ENCODE measurements around the gene PDZRN4. TPM values are rescaled to one million over a fixed set of nuclear protein-coding genes. Genes with fewer than 3 reads are reported as not detected.
"Not testable (repeated sequence)": the region's sequence is repeated elsewhere in the genome, so short reads cannot be mapped to it uniquely, and the experiment has no call there.

PDZRN4 gene
- total and polyA plus RNA-seq, 5 donors: 0.28 to 0.74 (median 0.48) TPM

DNA sequence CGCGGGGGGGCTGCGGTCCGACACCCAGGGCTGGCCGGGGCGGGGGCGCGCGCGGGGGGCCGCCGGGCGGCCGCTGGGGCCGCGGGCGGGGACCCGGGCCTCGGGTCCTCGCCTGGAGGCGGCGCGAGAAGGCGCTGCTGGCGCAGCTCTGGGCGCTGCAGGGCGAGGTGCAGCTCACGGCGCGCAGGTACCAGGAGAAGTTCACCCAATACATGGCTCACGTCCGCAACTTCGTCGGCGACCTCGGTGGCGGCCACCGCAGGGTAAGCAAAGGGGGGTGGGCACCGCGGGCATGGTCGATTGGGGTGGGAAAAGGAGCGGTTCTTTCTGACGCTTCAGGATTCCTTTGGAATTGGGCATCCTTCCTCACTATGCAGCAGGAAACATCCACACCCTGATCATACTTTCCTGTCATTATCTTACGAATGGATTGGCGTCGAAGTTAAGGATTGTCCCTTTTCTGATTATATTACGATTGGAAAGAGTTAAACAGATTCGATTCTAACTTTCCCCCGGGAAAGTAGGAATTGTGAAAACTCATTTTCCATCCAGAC is 798 bp downstream of the PDZRN4 start:
- H3K4me3 ChIP-seq (ENCODE audit: low read length): peak overlapping the region; percentile 38
- 2% methylated on average over 49 of the region's 49 CpGs for WGBS
- H3K4me1 ChIP-seq (ENCODE audit: control insufficient read depth, insufficient read depth, low read length): no peaks in the 10 kb centered on the region
- peak in 2 of 3 donors; percentile 7 to 28 for DNase-seq
- ATAC-seq: no peak
- no peak overlapping the region for H3K27ac ChIP-seq (ENCODE audit: low read length)
- H3K9me3 ChIP-seq (ENCODE audit: control insufficient read depth, low read length): no peaks in the 10 kb centered on the region
- intact Hi-C loops (cut with DNase I): no loop called here
- no peaks in the 10 kb centered on the region for H3K27me3 ChIP-seq (ENCODE audit: control insufficient read depth, insufficient read depth)

DNA sequence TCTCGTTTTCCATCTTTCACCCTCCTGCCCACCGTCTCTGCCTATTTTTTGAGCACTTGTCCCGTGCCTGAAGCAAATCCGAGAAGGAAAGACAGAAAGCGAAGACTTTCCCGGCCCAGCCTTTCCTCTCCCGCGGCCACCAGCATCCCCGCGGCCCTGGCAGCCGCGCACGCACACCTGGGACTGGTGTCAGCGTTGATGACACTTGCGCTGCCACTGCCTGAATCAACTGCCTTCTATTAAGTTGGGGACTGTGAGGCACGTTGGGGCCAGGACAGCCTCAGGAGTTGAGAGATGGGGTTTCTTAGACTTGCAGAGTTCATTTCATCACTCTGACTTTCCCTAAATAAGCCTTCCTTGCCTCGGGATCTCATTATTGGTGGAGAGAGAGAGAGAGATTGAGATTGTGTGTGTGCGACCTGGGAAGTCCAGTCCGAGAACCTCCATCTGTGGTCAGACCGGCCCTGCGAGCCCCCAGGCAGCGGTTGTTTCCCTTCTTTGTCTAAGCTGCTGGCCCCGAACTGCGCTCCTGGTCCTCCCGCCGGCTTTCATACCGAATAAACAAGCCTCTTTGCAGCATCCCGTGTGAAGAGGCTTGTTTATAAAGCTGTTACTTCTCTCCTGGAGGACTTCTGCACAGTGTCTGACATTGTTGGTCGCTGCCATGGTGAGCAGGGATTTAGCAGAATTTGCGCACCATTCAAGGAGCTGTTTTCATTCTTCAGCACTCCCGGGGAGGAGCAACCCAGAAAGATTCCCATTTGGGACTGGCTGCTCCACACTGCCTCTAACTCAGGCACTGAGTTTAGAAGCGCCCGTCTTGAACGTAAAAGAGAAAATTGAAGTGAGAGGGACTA is 1.5 kb downstream of the PDZRN4 start:
- Histone ChIP-seq H3K27ac (ENCODE audit: low read length) (no peak overlapping the region), H3K4me3 (ENCODE audit: low read length) (peak overlapping the region; percentile 38), H3K9me3 (ENCODE audit: control insufficient read depth, low read length) (no peaks in the 10 kb centered on the region), H3K27me3 (ENCODE audit: control insufficient read depth, insufficient read depth) (no peaks in the 10 kb centered on the region), H3K4me1 (ENCODE audit: control insufficient read depth, insufficient read depth, low read length) (no peaks in the 10 kb centered on the region)
- ATAC-seq (peak; percentile 65 to 73), DNase-seq (peak; percentile 10 to 46 (median 28))
- WGBS: 2% methylated on average over 34 of the region's 34 CpGs
- intact Hi-C loops (cut with DNase I): no loop called here

DNA sequence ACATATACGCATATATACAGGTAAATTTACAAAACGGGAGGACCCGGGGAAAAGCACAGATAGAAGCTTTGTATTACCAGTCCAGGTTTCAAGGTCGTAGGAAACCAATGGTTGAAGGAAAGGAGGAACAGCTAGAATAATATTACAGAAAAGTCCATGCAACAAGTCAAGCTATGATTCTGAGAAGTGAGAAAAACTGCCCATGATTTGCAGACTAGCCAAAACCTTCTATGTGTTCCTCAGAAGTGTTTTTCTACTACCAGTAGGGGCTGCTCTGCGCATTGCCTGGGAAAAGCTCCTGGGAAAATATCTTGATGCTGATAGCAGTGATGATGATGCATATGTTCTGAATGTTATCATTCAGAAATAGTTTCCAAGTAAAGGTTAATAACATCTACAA is 2.2 kb downstream of the PDZRN4 start:
- Histone ChIP-seq H3K9me3 (ENCODE audit: control insufficient read depth, low read length) (no peaks in the 10 kb centered on the region), H3K27ac (ENCODE audit: low read length) (no peak overlapping the region), H3K4me3 (ENCODE audit: low read length) (no peak overlapping the region), H3K27me3 (ENCODE audit: control insufficient read depth, insufficient read depth) (no peaks in the 10 kb centered on the region), H3K4me1 (ENCODE audit: control insufficient read depth, insufficient read depth, low read length) (no peaks in the 10 kb centered on the region)
- WGBS: 18% methylated on average over 5 of the region's 5 CpGs
- ATAC-seq (peak; percentile 43 to 65), DNase-seq (peak in 1 of 3 donors; percentile 5)
- intact Hi-C loops (cut with DNase I): no loop called here

DNA sequence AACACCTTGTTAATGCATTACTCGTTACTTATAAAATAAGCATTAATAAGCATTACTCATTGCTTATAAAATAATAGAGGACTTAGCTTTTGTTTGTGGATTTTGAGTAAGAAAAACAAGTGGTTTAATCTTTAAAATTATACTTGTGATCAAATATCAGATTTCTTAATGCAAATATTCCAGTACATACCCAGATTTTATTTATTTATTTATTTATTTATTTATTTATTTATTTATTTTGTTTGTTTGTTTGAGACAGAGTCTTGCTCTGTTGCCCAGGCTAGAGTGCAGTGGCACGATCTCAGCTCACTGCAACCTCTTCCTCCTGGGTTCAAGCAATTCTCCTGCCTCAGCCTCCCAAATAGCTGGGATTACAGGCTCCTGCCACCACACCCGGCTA is 3.4 kb downstream of the PDZRN4 start:
- H3K27ac ChIP-seq (ENCODE audit: low read length); DNase-seq; H3K27me3 ChIP-seq (ENCODE audit: control insufficient read depth, insufficient read depth); ATAC-seq; H3K9me3 ChIP-seq (ENCODE audit: control insufficient read depth, low read length); intact Hi-C loops (cut with DNase I); H3K4me3 ChIP-seq (ENCODE audit: low read length); H3K4me1 ChIP-seq (ENCODE audit: control insufficient read depth, insufficient read depth, low read length): not testable (repeated sequence)
- 88% methylated on average over 3 of the region's 3 CpGs for WGBS

DNA sequence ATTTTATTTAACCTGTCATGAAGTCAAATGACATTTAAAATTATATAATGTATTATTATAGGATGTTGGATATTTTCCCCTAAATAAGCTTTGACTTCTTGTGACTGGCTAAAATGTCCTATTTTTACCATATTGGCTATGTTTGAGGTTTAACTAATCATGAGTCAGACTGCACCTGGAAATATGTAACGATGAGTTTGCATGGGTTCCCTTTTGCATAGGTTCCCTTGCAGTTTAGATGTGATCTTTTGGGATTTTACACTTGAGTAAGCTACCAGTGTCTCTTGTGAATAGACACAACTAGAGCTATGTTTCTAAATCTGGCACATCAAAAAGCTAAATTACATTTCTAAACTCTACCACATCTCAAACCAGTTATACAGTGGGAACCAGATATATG is 5.2 kb downstream of the PDZRN4 start:
- no peak overlapping the region for H3K4me3 ChIP-seq (ENCODE audit: low read length)
- ATAC-seq (no peak), DNase-seq (no peak)
- WGBS: 79% methylated on average over 1 of the region's 1 CpG
- H3K27ac ChIP-seq (ENCODE audit: low read length): no peak overlapping the region
- no peaks in the 10 kb centered on the region for H3K4me1 ChIP-seq (ENCODE audit: control insufficient read depth, insufficient read depth, low read length)
- H3K27me3 ChIP-seq (ENCODE audit: control insufficient read depth, insufficient read depth): no peaks in the 10 kb centered on the region
- no peaks in the 10 kb centered on the region for H3K9me3 ChIP-seq (ENCODE audit: control insufficient read depth, low read length)
- intact Hi-C loops (cut with DNase I): no loop called here

DNA sequence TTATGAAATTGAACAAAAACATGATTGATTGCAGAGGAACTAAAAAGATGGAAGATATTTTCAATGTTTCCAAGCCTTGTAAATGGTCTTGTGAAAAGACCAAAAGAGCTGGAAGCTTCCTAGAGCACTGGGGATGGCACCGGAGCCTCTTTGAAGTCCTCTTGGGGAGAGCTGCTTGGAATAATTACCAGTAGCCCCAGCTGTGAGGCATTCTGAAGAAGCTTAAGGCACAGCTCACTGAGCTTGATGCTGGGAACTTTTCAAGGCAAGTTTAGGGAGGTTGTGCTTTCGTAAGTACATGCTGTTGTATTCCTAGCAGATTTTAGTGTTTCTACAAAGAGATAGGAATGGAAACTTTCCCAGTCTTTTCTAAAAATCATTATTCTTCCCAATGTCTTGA is 13.9 kb downstream of the PDZRN4 start:
- Histone ChIP-seq H3K27me3 (ENCODE audit: control insufficient read depth, insufficient read depth) (no peaks in the 10 kb centered on the region), H3K9me3 (ENCODE audit: control insufficient read depth, low read length) (no peaks in the 10 kb centered on the region), H3K4me1 (ENCODE audit: control insufficient read depth, insufficient read depth, low read length) (no peaks in the 10 kb centered on the region), H3K27ac (ENCODE audit: low read length) (no peak overlapping the region), H3K4me3 (ENCODE audit: low read length) (no peak overlapping the region)
- DNase-seq: no peak
- intact Hi-C loops (cut with DNase I): no loop called here
- WGBS: 67% methylated on average over 2 of the region's 2 CpGs
- no peak for ATAC-seq

DNA sequence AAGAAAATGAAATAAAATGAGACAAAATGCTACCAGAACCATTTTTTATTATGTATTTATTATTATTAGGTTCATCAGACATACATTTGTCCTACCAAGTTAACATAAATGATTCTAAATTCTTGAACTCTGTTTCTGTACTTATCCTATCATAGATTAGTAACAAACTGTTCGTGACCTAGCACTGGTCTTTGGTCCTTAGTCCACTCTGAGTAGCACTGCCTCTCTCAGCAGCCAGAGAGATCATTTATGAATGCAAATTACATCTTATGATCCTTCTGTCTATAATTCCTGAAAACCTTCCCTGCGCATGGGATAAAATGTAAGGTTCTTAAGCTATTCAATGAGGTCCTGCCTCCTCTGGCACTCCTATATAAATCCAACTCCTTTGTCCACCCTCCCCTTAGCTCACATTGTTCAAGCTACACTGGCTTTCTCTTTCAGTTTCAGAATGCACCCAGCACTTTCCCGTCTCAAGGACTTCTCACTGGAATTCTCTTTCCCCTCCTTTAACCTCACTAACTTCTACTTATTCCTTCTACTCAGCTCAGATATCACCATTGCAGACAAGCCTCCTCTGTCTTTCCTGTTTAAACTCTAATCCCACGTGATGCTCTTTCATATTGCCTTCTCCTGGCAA is 17.1 kb downstream of the PDZRN4 start:
- no peak for DNase-seq
- no peaks in the 10 kb centered on the region for H3K27me3 ChIP-seq (ENCODE audit: control insufficient read depth, insufficient read depth)
- no peak overlapping the region for H3K27ac ChIP-seq (ENCODE audit: low read length)
- intact Hi-C loops (cut with DNase I): no loop called here
- no peaks in the 10 kb centered on the region for H3K9me3 ChIP-seq (ENCODE audit: control insufficient read depth, low read length)
- H3K4me1 ChIP-seq (ENCODE audit: control insufficient read depth, insufficient read depth, low read length): no peaks in the 10 kb centered on the region
- WGBS: 37% methylated on average over 4 of the region's 4 CpGs
- H3K4me3 ChIP-seq (ENCODE audit: low read length): peak overlapping the region; percentile 47
- ATAC-seq: peak; percentile 84

DNA sequence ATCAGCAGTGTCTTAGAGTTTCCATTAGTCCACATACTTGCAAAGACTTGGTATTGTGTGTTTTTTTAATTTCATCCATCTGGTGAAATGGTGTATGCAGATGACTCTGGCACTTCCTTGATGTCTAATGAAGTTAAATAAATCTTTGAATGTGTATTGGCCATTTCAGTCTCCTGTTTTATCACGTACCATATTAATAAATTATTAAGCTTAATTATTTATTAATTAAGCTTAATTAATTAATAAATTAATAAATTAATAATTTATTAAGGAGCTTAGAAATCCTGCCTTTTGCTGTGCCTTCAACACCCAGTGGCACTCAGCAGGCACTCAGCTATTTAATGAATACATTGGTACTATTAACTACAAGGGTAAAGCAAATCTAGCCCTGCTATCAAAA is 18.2 kb downstream of the PDZRN4 start:
- Histone ChIP-seq H3K27ac (ENCODE audit: low read length) (no peak overlapping the region), H3K4me3 (ENCODE audit: low read length) (no peak overlapping the region), H3K4me1 (ENCODE audit: control insufficient read depth, insufficient read depth, low read length) (no peaks in the 10 kb centered on the region), H3K27me3 (ENCODE audit: control insufficient read depth, insufficient read depth) (no peaks in the 10 kb centered on the region), H3K9me3 (ENCODE audit: control insufficient read depth, low read length) (no peaks in the 10 kb centered on the region)
- 83% methylated on average over 1 of the region's 1 CpG for WGBS
- DNase-seq (no peak), ATAC-seq (no peak)
- intact Hi-C loops (cut with DNase I): no loop called here

DNA sequence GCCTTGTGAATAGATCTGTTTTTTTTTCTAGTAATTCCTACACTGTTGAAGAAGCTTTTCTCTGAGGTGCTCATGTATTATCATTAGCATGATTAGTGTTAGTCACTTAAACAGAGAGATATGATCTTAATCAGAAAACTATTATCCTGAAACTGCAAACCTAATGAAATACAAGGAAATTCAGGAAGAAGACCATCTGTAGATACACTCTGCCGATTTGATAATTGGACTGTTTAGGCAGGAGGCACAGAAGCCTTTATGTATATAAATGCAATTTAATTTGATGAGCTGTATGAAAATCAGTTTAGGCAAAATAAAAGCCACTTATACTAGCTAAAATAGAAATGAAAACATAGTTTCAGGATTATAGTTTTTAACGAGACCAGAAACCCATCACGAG is 23.3 kb downstream of the PDZRN4 start:
- H3K27ac ChIP-seq (ENCODE audit: low read length): no peak overlapping the region
- no peaks in the 10 kb centered on the region for H3K27me3 ChIP-seq (ENCODE audit: control insufficient read depth, insufficient read depth)
- no peak overlapping the region for H3K4me3 ChIP-seq (ENCODE audit: low read length)
- no peaks in the 10 kb centered on the region for H3K4me1 ChIP-seq (ENCODE audit: control insufficient read depth, insufficient read depth, low read length)
- intact Hi-C loops (cut with DNase I): no loop called here
- no peak for DNase-seq
- H3K9me3 ChIP-seq (ENCODE audit: control insufficient read depth, low read length): no peaks in the 10 kb centered on the region
- ATAC-seq: no peak
- whole genome bisulfite sequencing: 81% methylated on average over 3 of the region's 3 CpGs

DNA sequence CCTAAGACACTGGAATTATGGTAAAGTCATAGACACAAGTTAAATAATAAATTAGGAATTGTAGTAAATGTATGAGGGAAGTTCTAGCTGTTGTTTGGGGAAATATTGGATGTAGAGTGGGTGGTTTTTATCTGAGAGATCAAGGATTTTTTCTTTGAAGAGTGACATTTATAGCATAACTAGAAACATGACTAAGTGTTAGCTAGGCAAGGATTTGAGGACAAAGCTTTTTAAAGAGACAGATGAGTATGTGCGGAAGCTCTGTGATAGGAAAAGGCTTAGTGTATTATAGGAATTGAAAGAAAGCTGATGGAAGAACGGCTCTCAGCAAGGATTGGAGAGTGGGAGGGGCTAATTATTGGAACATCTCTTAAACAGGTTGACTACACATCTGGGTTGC is 24.5 kb downstream of the PDZRN4 start:
- no peak for ATAC-seq
- no peak for DNase-seq
- WGBS: 49% methylated on average over 2 of the region's 2 CpGs
- H3K27ac ChIP-seq (ENCODE audit: low read length): no peak overlapping the region
- no peaks in the 10 kb centered on the region for H3K27me3 ChIP-seq (ENCODE audit: control insufficient read depth, insufficient read depth)
- intact Hi-C loops (cut with DNase I): no loop called here
- H3K4me1 ChIP-seq (ENCODE audit: control insufficient read depth, insufficient read depth, low read length): no peaks in the 10 kb centered on the region
- H3K4me3 ChIP-seq (ENCODE audit: low read length): no peak overlapping the region
- H3K9me3 ChIP-seq (ENCODE audit: control insufficient read depth, low read length): no peaks in the 10 kb centered on the region

DNA sequence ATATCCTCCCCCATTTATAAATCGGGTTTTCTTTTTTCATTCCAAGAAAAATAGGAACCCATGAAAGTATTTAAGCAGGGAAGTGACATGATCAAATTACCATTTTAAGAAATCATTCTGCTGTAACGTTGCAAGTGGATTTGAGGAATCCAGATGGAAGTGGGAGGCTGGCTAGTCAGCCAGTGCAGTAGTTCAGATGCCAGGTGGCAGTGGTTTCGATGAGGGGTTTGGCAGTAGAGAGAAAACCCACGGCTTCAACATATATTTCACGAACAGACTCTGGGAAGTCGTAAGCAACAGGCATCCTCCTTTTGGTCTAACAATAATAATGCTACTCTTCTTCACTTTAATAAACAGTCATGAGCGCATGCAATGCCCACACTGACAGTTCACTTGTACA is 25.0 kb downstream of the PDZRN4 start:
- no peak overlapping the region for H3K4me3 ChIP-seq (ENCODE audit: low read length)
- DNase-seq (no peak), ATAC-seq (no peak)
- WGBS: 66% methylated on average over 7 of the region's 7 CpGs
- no peaks in the 10 kb centered on the region for H3K4me1 ChIP-seq (ENCODE audit: control insufficient read depth, insufficient read depth, low read length)
- no peak overlapping the region for H3K27ac ChIP-seq (ENCODE audit: low read length)
- H3K27me3 ChIP-seq (ENCODE audit: control insufficient read depth, insufficient read depth): no peaks in the 10 kb centered on the region
- intact Hi-C loops (cut with DNase I): no loop called here
- no peaks in the 10 kb centered on the region for H3K9me3 ChIP-seq (ENCODE audit: control insufficient read depth, low read length)
